Measurements from ENCODE around the gene HKDC1.

GRCh38 chr10:69246581-69247312 lies 26.6 kb downstream of the HKDC1 start:
- TF ChIP-seq CTCF (IDR thresholded peaks at IDR 0.05) (no peak), POLR2A (IDR thresholded peaks at IDR 0.05) (no peak)
